GM12864 (cell line): ENCODE results near the gene LDLRAD4.

Experiments used
- DNase-seq: peaks from one replicate; pipeline ENCODE4 v3.0.0-alpha.2; 2011; ENCODE audit warnings: low read depth
- H3K4me3 ChIP-seq: 2 replicates; pipeline ENCODE4 v1.5.1; 2011; ENCODE audit warnings: mild to moderate bottlenecking, low read depth, low read length, control low read depth
- TF ChIP-seq, protein P1 (sequence below): IDR thresholded peaks from 2 replicates; pipeline ENCODE4 v1.5.1; 2011; ENCODE audit warnings: low read depth, mild to moderate bottlenecking, moderate library complexity, low read length, control low read depth, inconsistent platforms; ENCODE audit errors: missing control alignments

Gene LDLRAD4

DNA sequence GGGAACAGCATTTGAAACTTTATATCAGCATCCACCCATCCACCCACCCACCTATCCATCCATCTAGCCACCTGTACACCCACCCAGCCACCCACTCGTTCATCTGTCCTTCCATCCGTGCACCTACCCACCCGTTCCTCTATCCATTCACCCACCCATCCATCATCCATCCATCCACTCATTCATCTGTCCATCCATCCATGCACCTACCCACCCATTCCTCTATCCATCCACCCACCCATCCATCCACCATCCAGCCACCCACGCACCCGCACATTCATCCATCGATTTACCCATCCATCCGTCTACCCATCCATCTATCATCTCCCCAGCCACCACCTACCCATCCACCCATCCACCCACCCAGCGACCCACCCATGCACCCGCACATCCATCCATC lies 24.8 kb downstream of the LDLRAD4 start:
- no peak overlapping the region for H3K4me3 ChIP-seq
- no peak for DNase-seq
- TF ChIP-seq, protein P1, sequence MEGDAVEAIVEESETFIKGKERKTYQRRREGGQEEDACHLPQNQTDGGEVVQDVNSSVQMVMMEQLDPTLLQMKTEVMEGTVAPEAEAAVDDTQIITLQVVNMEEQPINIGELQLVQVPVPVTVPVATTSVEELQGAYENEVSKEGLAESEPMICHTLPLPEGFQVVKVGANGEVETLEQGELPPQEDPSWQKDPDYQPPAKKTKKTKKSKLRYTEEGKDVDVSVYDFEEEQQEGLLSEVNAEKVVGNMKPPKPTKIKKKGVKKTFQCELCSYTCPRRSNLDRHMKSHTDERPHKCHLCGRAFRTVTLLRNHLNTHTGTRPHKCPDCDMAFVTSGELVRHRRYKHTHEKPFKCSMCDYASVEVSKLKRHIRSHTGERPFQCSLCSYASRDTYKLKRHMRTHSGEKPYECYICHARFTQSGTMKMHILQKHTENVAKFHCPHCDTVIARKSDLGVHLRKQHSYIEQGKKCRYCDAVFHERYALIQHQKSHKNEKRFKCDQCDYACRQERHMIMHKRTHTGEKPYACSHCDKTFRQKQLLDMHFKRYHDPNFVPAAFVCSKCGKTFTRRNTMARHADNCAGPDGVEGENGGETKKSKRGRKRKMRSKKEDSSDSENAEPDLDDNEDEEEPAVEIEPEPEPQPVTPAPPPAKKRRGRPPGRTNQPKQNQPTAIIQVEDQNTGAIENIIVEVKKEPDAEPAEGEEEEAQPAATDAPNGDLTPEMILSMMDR, result no peak

DNA sequence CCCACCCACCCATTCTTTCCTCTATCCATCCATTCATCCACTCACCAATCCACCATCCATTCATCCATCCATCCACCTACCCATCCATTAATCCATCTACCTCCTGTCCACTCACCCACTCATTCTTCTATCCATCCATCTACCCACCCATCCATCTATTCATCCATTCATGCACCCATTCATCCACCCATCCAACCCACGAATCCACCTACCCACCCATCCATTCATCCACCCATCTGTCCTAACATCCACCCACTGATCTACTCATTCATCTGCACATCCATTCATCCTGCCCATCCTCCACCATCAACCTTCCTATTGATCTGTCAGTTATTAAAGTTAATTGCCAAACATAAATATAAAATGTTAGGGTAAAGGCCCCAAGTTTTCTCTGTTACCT lies 25.6 kb downstream of the LDLRAD4 start:
- DNase-seq, result no peak
- TF ChIP-seq, protein P1, result no peak
- no peak overlapping the region for H3K4me3 ChIP-seq

DNA sequence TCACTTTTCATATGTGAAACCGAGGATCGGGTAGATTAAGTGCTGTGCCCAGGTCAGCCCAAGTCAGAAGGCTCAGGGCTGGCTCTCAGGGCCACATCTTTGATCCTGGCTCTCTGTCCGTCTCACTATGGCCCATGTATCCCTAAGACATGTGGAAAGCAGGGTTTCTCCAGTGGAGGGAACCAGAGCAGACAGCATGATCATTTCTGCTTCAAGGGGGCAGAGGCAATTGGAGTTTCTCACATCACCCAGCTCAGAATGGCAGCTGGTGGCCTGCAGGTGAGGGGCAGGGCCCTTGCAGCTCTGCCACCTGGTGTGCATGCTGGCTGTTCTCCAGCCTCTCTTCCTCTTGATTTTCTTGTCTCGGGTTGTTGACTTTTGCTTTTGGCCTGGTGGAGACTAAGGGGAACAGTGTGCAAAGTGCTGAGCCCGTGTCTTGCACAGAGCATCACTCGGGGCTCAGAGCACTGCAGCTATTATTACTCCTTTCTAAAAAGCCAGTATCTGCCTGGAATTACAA lies 27.0 kb downstream of the LDLRAD4 start:
- no peak for DNase-seq
- TF ChIP-seq, protein P1, result no peak
- no peak overlapping the region for H3K4me3 ChIP-seq

DNA sequence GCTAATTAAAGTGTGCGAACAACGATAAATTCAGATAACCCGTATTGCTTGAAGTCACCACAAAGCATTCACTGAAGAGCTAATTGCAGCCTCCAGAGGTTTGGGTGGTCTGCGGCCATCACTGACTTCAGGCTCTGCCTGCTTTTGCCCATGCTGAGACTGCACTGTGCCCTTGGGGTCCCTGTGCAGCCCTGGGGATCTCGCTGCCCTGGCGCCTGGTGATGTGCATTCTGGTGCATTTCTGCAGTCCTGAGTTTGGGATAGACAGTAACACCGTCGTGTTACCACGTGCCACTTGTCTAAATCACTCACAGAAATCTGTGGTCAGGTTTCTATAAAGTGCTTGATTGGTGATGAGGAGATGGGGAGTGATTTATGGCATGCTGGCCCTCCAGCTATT lies 27.6 kb downstream of the LDLRAD4 start:
- DNase-seq, result no peak
- H3K4me3 ChIP-seq, result no peak overlapping the region
- TF ChIP-seq, protein P1, result no peak

DNA sequence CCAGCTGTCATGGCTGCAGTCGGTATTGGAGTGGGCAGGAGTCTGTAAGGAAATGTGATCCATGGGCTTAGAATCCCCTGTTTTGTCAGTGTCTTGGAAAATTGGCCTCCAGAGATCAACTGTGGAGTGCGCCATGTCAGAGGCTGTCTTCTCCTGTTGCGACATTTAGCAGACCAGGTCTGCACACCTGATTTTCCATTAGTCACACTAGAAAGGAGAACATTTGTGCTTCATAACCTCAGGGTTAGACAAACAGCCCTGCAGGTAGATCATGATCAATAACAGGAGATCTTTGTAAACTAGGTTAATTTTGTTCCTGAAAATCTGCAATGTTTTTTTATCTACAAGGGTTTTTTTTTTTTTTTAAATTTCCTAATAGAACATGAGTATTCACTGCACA lies 28.0 kb downstream of the LDLRAD4 start:
- TF ChIP-seq, protein P1, result no peak
- no peak for DNase-seq
- H3K4me3 ChIP-seq, result no peak overlapping the region

DNA sequence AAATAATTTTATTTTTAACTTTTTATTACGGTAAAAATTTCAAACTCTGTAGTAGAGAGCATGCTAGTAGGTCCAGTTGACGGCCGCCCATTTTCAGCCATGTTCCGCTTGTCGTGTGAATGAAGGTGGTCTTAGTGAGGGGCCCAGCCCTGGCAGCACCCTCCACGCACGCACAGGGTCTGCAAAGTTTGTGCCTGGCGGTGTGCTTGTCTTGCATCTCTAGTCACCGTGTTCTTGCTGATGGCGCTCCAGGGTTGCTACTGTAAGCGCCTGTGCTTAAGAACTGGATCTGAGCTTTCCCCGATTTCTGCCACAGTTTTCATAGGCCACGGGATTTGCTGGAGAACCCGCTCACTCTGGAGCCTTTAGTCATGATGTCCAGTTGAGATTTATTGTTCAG lies 28.9 kb downstream of the LDLRAD4 start:
- TF ChIP-seq, protein P1, result no peak

DNA sequence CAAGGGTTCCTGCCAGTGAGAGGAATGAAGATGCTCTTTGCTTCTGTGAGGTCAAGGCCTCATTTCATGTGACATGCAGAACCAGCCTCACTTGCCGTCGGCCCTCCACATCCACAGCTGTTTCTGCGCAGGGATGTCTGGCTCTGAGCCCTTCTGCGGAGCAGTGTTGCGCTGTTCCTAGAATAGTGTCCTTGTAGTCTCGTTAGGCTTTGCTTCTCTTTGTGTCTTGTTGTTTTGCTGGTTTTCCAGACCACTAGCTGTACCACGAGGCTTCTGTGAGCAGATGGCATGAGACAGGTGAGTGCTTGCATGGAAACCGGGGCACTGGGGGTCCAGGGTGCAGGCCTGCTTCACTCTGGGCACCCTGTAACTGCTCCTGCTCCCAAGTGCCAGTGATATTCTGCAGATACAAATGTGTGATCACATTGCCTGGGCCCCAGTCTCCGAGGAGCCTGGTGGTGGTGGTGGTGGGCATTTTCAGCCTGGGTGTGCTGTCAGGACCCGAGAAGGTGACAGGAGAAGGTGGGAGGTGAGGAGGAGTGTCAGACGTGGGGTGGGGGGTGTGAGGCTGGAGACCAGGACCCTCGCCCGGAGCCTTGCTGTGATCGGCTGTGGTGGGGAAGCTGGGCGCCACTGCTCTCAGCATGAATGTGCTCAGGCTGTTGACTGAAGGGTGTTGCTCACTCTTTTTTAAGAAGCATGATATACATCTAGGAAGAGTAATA lies 34.3 kb downstream of the LDLRAD4 start:
- DNase-seq, result no peak
- TF ChIP-seq, protein P1, result no peak
- no peak overlapping the region for H3K4me3 ChIP-seq

More for the DNA sequence above, 28.9 kb downstream of the LDLRAD4 start:
- no peak for DNase-seq
- no peak overlapping the region for H3K4me3 ChIP-seq
